WTC11 (cell line): Measurements from ENCODE around the gene PRKCE. TPM values are rescaled to one million over a fixed set of nuclear protein-coding genes. Genes with fewer than 3 reads are reported as not detected.

Experiments used
- ATAC-seq: fragments of 200-7000 bp; cut with Tn5 transposase; 2 replicates; pipeline ENCODE4 v1.10.0; 2021; ENCODE audit warnings: mild to moderate bottlenecking, moderate library complexity
- CTCF ChIA-PET: fragments of 300-600 bp; sonication (Branson Sonifier 250); formaldehyde crosslinking; loops from one replicate; lab custom pipeline; 2021; ENCODE audit warnings: antibody characterized with exemption; lab: Charles Lee
- POLR2A ChIA-PET: fragments of 350-600 bp; sonication (Branson Sonifier 250); formaldehyde crosslinking; loops from one replicate; lab custom pipeline; 2021; ENCODE audit warnings: antibody characterized with exemption; lab: Charles Lee
- DNase-seq: peaks from one replicate; pipeline ENCODE4 v3.0.0; 2021; ENCODE audit warnings: low spot score
- H3K27ac Mint-ChIP-seq: 2 replicates; pipeline ENCODE4 v1.8.0; 2021; ENCODE audit warnings: mixed read lengths
- H3K27me3 Mint-ChIP-seq: 2 replicates; pipeline ENCODE4 v1.8.0; 2021; ENCODE audit warnings: low read depth, mild to moderate bottlenecking, moderate library complexity, mixed read lengths
- H3K36me3 Mint-ChIP-seq: 2 replicates; pipeline ENCODE4 v1.8.0; 2021; ENCODE audit warnings: mixed read lengths
- H3K4me1 Mint-ChIP-seq: 2 replicates; pipeline ENCODE4 v1.8.0; 2022; ENCODE audit warnings: mixed read lengths
- H3K4me3 Mint-ChIP-seq: 2 replicates; pipeline ENCODE4 v1.8.0; 2021; ENCODE audit warnings: mild to moderate bottlenecking, moderate library complexity, mixed read lengths
- H3K9me3 Mint-ChIP-seq: 2 replicates; pipeline ENCODE4 v1.8.0; 2021; ENCODE audit warnings: mixed read lengths
- AR ChIP-seq: fragments of 250-450 bp; sonication (Bioruptor Pico); IDR thresholded peaks from 2 replicates; pipeline ENCODE4 v1.9.0; 2021; ENCODE audit warnings: mild to moderate bottlenecking
- CTCF ChIP-seq: fragments of 200-600 bp; IDR thresholded peaks from 2 replicates; pipeline ENCODE4 v1.8.0; 2022; ENCODE audit warnings: antibody characterized with exemption
- E2F1 ChIP-seq: sonication (generic); formaldehyde crosslinking; IDR thresholded peaks from 2 replicates; pipeline ENCODE4 v1.8.0; 2022; ENCODE audit warnings: mild to moderate bottlenecking, missing genetic modification reagents
- ERG ChIP-seq: fragments of 250-450 bp; sonication (Bioruptor Pico); IDR thresholded peaks from 2 replicates; pipeline ENCODE4 v1.8.0; 2021; ENCODE audit warnings: mild to moderate bottlenecking
- NFATC4 ChIP-seq: fragments of 250-450 bp; sonication (Bioruptor Pico); IDR thresholded peaks from 2 replicates; pipeline ENCODE4 v1.9.0; 2021; ENCODE audit warnings: mild to moderate bottlenecking
- NFE2L1 ChIP-seq: sonication (generic); formaldehyde crosslinking; IDR thresholded peaks from 2 replicates; pipeline ENCODE4 v1.8.1; 2023; ENCODE audit warnings: missing genetic modification reagents
- NR2C2 ChIP-seq: sonication (generic); formaldehyde crosslinking; IDR thresholded peaks from 2 replicates; pipeline ENCODE4 v1.8.0; 2022; ENCODE audit warnings: mild to moderate bottlenecking, missing genetic modification reagents
- TP53 ChIP-seq: sonication (generic); formaldehyde crosslinking; IDR thresholded peaks from 2 replicates; pipeline ENCODE4 v1.8.1; 2023; ENCODE audit warnings: mild to moderate bottlenecking, missing genetic modification reagents
- USF1 ChIP-seq: sonication (generic); formaldehyde crosslinking; IDR thresholded peaks from 2 replicates; pipeline ENCODE4 v1.8.0; 2022; ENCODE audit warnings: mild to moderate bottlenecking, missing genetic modification reagents
- ZNF232 ChIP-seq: sonication (generic); formaldehyde crosslinking; IDR thresholded peaks from 2 replicates; pipeline ENCODE4 v1.8.0; 2022; ENCODE audit warnings: mild to moderate bottlenecking, missing genetic modification reagents
- ZNF281 ChIP-seq: sonication (generic); formaldehyde crosslinking; IDR thresholded peaks from 2 replicates; pipeline ENCODE4 v1.8.0; 2023; ENCODE audit warnings: mild to moderate bottlenecking, missing genetic modification reagents
- ZNF317 ChIP-seq: sonication (generic); formaldehyde crosslinking; IDR thresholded peaks from 2 replicates; pipeline ENCODE4 v1.8.1; 2023; ENCODE audit warnings: low read depth, mild to moderate bottlenecking, moderate library complexity, missing genetic modification reagents, borderline replicate concordance
- total RNA-seq: library from RNA; stranded (reverse); gene quantifications from 3 replicates; pipeline ENCODE4 v1.2.3, GENCODE V29; 2021

PRKCE gene
- total RNA-seq, 1 experiment from 2014 or later, result 5.8 TPM

GRCh38 chr2:45950606-45951005 lies 299.1 kb downstream of the PRKCE start (continued):
- TF ChIP-seq ZNF317 (CRISPR knock-in tag) (no peak), E2F1 (CRISPR knock-in tag) (no peak), ZNF281 (CRISPR knock-in tag) (no peak), NFE2L1 (CRISPR knock-in tag) (no peak), ZNF232 (CRISPR knock-in tag) (no peak)

- POLR2A ChIA-PET, result interaction anchor here (0.6 kb wide), 1 partner anchor 306 kb away, joined by 5 read pairs; no protein-coding TSS in a partner anchor
- no peaks in the 10 kb centered on the region for H3K9me3 Mint-ChIP-seq
- H3K4me3 Mint-ChIP-seq, result no peak overlapping the region
- no peak overlapping the region for H3K27ac Mint-ChIP-seq
- H3K27me3 Mint-ChIP-seq, result no peaks in the 10 kb centered on the region
- H3K36me3 Mint-ChIP-seq, result no peaks in the 10 kb centered on the region
- no peak for ATAC-seq
- CTCF ChIA-PET, result no interaction called here
- peaks cover 9% of the 10 kb centered on the region for H3K4me1 Mint-ChIP-seq
- TF ChIP-seq ERG (CRISPR knock-in tag), result no peak
- TF ChIP-seq ZNF232 (CRISPR knock-in tag), result no peak
- no peak for TF ChIP-seq USF1 (CRISPR knock-in tag)
- no peak for TF ChIP-seq CTCF
- TF ChIP-seq TP53, result no peak
- TF ChIP-seq NFATC4 (CRISPR knock-in tag), result no peak
- no peak for TF ChIP-seq AR (CRISPR knock-in tag)
- TF ChIP-seq NR2C2 (CRISPR knock-in tag), result no peak
- TF ChIP-seq, all 79 proteins: peak for 0
- no peak for DNase-seq
Measured at GRCh38 chr2:45951025-45951727, 299.7 kb downstream of the PRKCE start.
